ENCODE results near the gene PRICKLE2.
A peak's percentile ranks its signal among the peaks of the same experiment; 100 is the strongest.

The PRICKLE2 gene

GRCh38 chr3:64188810-64189560 is 36.3 kb downstream of the PRICKLE2 start:
- DNase-seq (ENCODE audit: low read depth), result peak; percentile 81

- DNase-seq (ENCODE audit: low read depth), result peak; percentile 95
These were observed 38.0 kb downstream of the PRICKLE2 start for GRCh38 chr3:64187065-64187959.

GRCh38 chr3:64186667-64187064 is 38.6 kb downstream of the PRICKLE2 start:
- DNase-seq (ENCODE audit: low read depth), result no peak

- no peak for DNase-seq (ENCODE audit: low read depth)
These were observed 39.8 kb downstream of the PRICKLE2 start for GRCh38 chr3:64185436-64185835.

- DNase-seq (ENCODE audit: low read depth), result no peak
These were observed 40.6 kb downstream of the PRICKLE2 start for GRCh38 chr3:64184621-64185020.

- DNase-seq (ENCODE audit: low read depth), result no peak
These were observed 45.4 kb downstream of the PRICKLE2 start for GRCh38 chr3:64179860-64180259.

- no peak for DNase-seq (ENCODE audit: low read depth)
These were observed 46.0 kb downstream of the PRICKLE2 start for GRCh38 chr3:64179249-64179648.

- DNase-seq (ENCODE audit: low read depth), result no peak
These were observed 46.8 kb downstream of the PRICKLE2 start for GRCh38 chr3:64178419-64178818.

- DNase-seq (ENCODE audit: low read depth), result no peak
These were observed 48.7 kb downstream of the PRICKLE2 start for GRCh38 chr3:64176461-64176996.

- no peak for DNase-seq (ENCODE audit: low read depth)
These were observed 50.9 kb downstream of the PRICKLE2 start for GRCh38 chr3:64174328-64174727.

GRCh38 chr3:64173563-64173962 is 51.7 kb downstream of the PRICKLE2 start:
- no peak for DNase-seq (ENCODE audit: low read depth)

GRCh38 chr3:64170270-64170669 is 55.0 kb downstream of the PRICKLE2 start:
- no peak for DNase-seq (ENCODE audit: low read depth)

GRCh38 chr3:64167868-64168267 is 57.4 kb downstream of the PRICKLE2 start:
- no peak for DNase-seq (ENCODE audit: low read depth)

GRCh38 chr3:64167351-64167750 is 57.9 kb downstream of the PRICKLE2 start:
- no peak for DNase-seq (ENCODE audit: low read depth)

GRCh38 chr3:64166584-64167162 is 58.6 kb downstream of the PRICKLE2 start:
- DNase-seq (ENCODE audit: low read depth), result no peak

- DNase-seq (ENCODE audit: low read depth), result no peak
These were observed 60.9 kb downstream of the PRICKLE2 start for GRCh38 chr3:64164349-64164748.

- DNase-seq (ENCODE audit: low read depth), result peak; percentile 81
These were observed 61.5 kb downstream of the PRICKLE2 start for GRCh38 chr3:64163755-64164148.

GRCh38 chr3:64163019-64163754 is 62.1 kb downstream of the PRICKLE2 start:
- no peak for DNase-seq (ENCODE audit: low read depth)

GRCh38 chr3:64161481-64161952 is 63.7 kb downstream of the PRICKLE2 start:
- no peak for DNase-seq (ENCODE audit: low read depth)

GRCh38 chr3:64160000-64160695 is 65.1 kb downstream of the PRICKLE2 start:
- no peak for DNase-seq (ENCODE audit: low read depth)

GRCh38 chr3:64158334-64158733 is 66.9 kb downstream of the PRICKLE2 start:
- no peak for DNase-seq (ENCODE audit: low read depth)

Data from GM04504 (cell line).